IPS-20b (cell line): ENCODE results near the gene PAX6.

Experiments used
- H3K27ac ChIP-seq: one replicate; pipeline ENCODE4 v1.5.1; 2013; ENCODE audit warnings: low read length
- H3K27me3 ChIP-seq: 2 replicates; pipeline ENCODE4 v1.6.1; 2013; ENCODE audit warnings: mild to moderate bottlenecking, low read length, inconsistent platforms; ENCODE audit not compliant: insufficient read depth
- H3K36me3 ChIP-seq: 2 replicates; pipeline ENCODE4 v1.6.1; 2013; ENCODE audit warnings: low read depth, mild to moderate bottlenecking, inconsistent platforms, low read length, moderate library complexity; ENCODE audit not compliant: insufficient read depth
- H3K4me1 ChIP-seq: 2 replicates; pipeline ENCODE4 v1.6.1; 2013; ENCODE audit warnings: mild to moderate bottlenecking, control low read depth, inconsistent platforms, low read length, moderate library complexity; ENCODE audit not compliant: insufficient read depth
- H3K4me3 ChIP-seq: 2 replicates; pipeline ENCODE4 v1.5.1; 2013; ENCODE audit warnings: mild to moderate bottlenecking, low read length, inconsistent platforms
- H3K9ac ChIP-seq: 2 replicates; pipeline ENCODE4 v1.6.1; 2013; ENCODE audit warnings: low read depth, mild to moderate bottlenecking, inconsistent platforms, low read length, moderate library complexity
- H3K9me3 ChIP-seq: 2 replicates; pipeline ENCODE4 v1.6.1; 2013; ENCODE audit warnings: mild to moderate bottlenecking, low read depth, low read length, inconsistent platforms; ENCODE audit not compliant: insufficient read depth

The PAX6 gene

GRCh38 chr11:31821235-31821764, 10.2 kb upstream of the PAX6 start:
- no peaks in the 10 kb centered on the region for H3K9me3 ChIP-seq
- peaks cover 100% of the 10 kb centered on the region for H3K27me3 ChIP-seq
- no peak overlapping the region for H3K27ac ChIP-seq
- peaks cover 40% of the 10 kb centered on the region; the same call in 1 of the 2 replicates for H3K4me1 ChIP-seq
- H3K4me3 ChIP-seq: no peak overlapping the region
- no peaks in the 10 kb centered on the region for H3K36me3 ChIP-seq
- H3K9ac ChIP-seq: no peak overlapping the region

- peaks cover 36% of the 10 kb centered on the region; the same call in 1 of the 2 replicates for H3K4me1 ChIP-seq
- peaks cover 100% of the 10 kb centered on the region for H3K27me3 ChIP-seq
- peak overlapping the region; percentile 54; the same call in 1 of the 2 replicates for H3K4me3 ChIP-seq
Measured at GRCh38 chr11:31820438-31820818, 9.3 kb upstream of the PAX6 start.

GRCh38 chr11:31819621-31820437, 8.7 kb upstream of the PAX6 start:
- peaks cover 100% of the 10 kb centered on the region for H3K27me3 ChIP-seq
- H3K4me3 ChIP-seq: peak overlapping the region; percentile 54; the same call in 1 of the 2 replicates
- H3K4me1 ChIP-seq: peaks cover 30% of the 10 kb centered on the region; the same call in 1 of the 2 replicates
- no peak overlapping the region for H3K27ac ChIP-seq
- H3K9ac ChIP-seq: no peak overlapping the region
- H3K36me3 ChIP-seq: no peaks in the 10 kb centered on the region
- H3K9me3 ChIP-seq: no peaks in the 10 kb centered on the region; the same call in 1 of the 2 replicates

More at GRCh38 chr11:31820438-31820818, 9.3 kb upstream of the PAX6 start:
- Histone ChIP-seq H3K27ac (no peak overlapping the region), H3K9ac (no peak overlapping the region), H3K9me3 (no peaks in the 10 kb centered on the region; the same call in 1 of the 2 replicates), H3K36me3 (no peaks in the 10 kb centered on the region)

GRCh38 chr11:31818874-31819331, 7.8 kb upstream of the PAX6 start:
- H3K36me3 ChIP-seq: no peaks in the 10 kb centered on the region
- H3K9me3 ChIP-seq: no peaks in the 10 kb centered on the region; the same call in 1 of the 2 replicates
- peaks cover 100% of the 10 kb centered on the region for H3K27me3 ChIP-seq
- H3K4me1 ChIP-seq: peaks cover 21% of the 10 kb centered on the region; the same call in 1 of the 2 replicates
- no peak overlapping the region for H3K9ac ChIP-seq
- H3K4me3 ChIP-seq: no peak overlapping the region
- H3K27ac ChIP-seq: no peak overlapping the region

GRCh38 chr11:31818425-31818755, 7.3 kb upstream of the PAX6 start:
- peak overlapping the region; percentile 64 for H3K4me3 ChIP-seq
- H3K27me3 ChIP-seq: peaks cover 100% of the 10 kb centered on the region
- no peak overlapping the region for H3K9ac ChIP-seq
- peaks cover 21% of the 10 kb centered on the region; the same call in 1 of the 2 replicates for H3K4me1 ChIP-seq
- no peaks in the 10 kb centered on the region; the same call in 1 of the 2 replicates for H3K9me3 ChIP-seq
- H3K27ac ChIP-seq: no peak overlapping the region
- no peaks in the 10 kb centered on the region for H3K36me3 ChIP-seq

GRCh38 chr11:31817621-31818424, 6.7 kb upstream of the PAX6 start:
- no peaks in the 10 kb centered on the region; the same call in 1 of the 2 replicates for H3K9me3 ChIP-seq
- H3K9ac ChIP-seq: no peak overlapping the region
- peaks cover 100% of the 10 kb centered on the region for H3K27me3 ChIP-seq
- H3K27ac ChIP-seq: no peak overlapping the region
- H3K36me3 ChIP-seq: no peaks in the 10 kb centered on the region
- H3K4me3 ChIP-seq: peak overlapping the region; percentile 64
- peaks cover 17% of the 10 kb centered on the region; the same call in 1 of the 2 replicates for H3K4me1 ChIP-seq

GRCh38 chr11:31817054-31817620, 6.0 kb upstream of the PAX6 start:
- Histone ChIP-seq H3K36me3 (no peaks in the 10 kb centered on the region), H3K9ac (no peak overlapping the region)

GRCh38 chr11:31816468-31817053, 5.4 kb upstream of the PAX6 start:
- Histone ChIP-seq H3K4me1 (peaks cover 11% of the 10 kb centered on the region; the same call in 1 of the 2 replicates), H3K36me3 (no peaks in the 10 kb centered on the region), H3K9me3 (no peaks in the 10 kb centered on the region; the same call in 1 of the 2 replicates), H3K27ac (no peak overlapping the region), H3K4me3 (no peak overlapping the region; the same call in 1 of the 2 replicates), H3K9ac (no peak overlapping the region), H3K27me3 (peaks cover 100% of the 10 kb centered on the region)

More at GRCh38 chr11:31817054-31817620, 6.0 kb upstream of the PAX6 start:
- peaks cover 17% of the 10 kb centered on the region; the same call in 1 of the 2 replicates for H3K4me1 ChIP-seq
- H3K9me3 ChIP-seq: no peaks in the 10 kb centered on the region; the same call in 1 of the 2 replicates
- H3K27me3 ChIP-seq: peaks cover 100% of the 10 kb centered on the region
- H3K4me3 ChIP-seq: peak overlapping the region; percentile 64; the same call in 1 of the 2 replicates
- H3K27ac ChIP-seq: no peak overlapping the region

GRCh38 chr11:31815711-31816467, 4.8 kb upstream of the PAX6 start:
- H3K4me1 ChIP-seq: peaks cover 4% of the 10 kb centered on the region; the same call in 1 of the 2 replicates
- H3K36me3 ChIP-seq: no peaks in the 10 kb centered on the region
- no peak overlapping the region; the same call in 1 of the 2 replicates for H3K4me3 ChIP-seq
- no peak overlapping the region for H3K27ac ChIP-seq
- no peaks in the 10 kb centered on the region; the same call in 1 of the 2 replicates for H3K9me3 ChIP-seq
- H3K27me3 ChIP-seq: peaks cover 100% of the 10 kb centered on the region
- no peak overlapping the region for H3K9ac ChIP-seq

GRCh38 chr11:31814176-31814868, 3.2 kb upstream of the PAX6 start:
- peaks cover 100% of the 10 kb centered on the region for H3K27me3 ChIP-seq
- H3K27ac ChIP-seq: no peak overlapping the region
- H3K36me3 ChIP-seq: no peaks in the 10 kb centered on the region
- peaks cover 6% of the 10 kb centered on the region; the same call in 1 of the 2 replicates for H3K4me1 ChIP-seq
- H3K4me3 ChIP-seq: peak overlapping the region; percentile 39
- no peaks in the 10 kb centered on the region; the same call in 1 of the 2 replicates for H3K9me3 ChIP-seq
- H3K9ac ChIP-seq: no peak overlapping the region
